Uterus (tissue), 2 donors: ENCODE measurements around the gene DNAH1.

ENCODE experiments used
- POLR2A ChIP-seq, 2 donors: fragments of 450-650 bp; IDR thresholded peaks; one replicate each; pipeline ENCODE4 v1.6.1; 2016; ENCODE audit warnings: antibody characterized with exemption in 2 of 2, mild to moderate bottlenecking in 1 of 2, moderate library complexity in 1 of 2
- TF ChIP-seq, protein P1 (sequence below), 4 experiments: fragments of 200-600 bp in 2 of 4; fragments of 450-650 bp in 2 of 4; sonication (generic) in 2 of 4; IDR thresholded peaks; one replicate each; pipeline ENCODE4 v1.5.1; 2016 to 2019; ENCODE audit warnings: antibody characterized with exemption in 4 of 4, mild to moderate bottlenecking in 2 of 4, moderate library complexity in 1 of 4

DNA sequence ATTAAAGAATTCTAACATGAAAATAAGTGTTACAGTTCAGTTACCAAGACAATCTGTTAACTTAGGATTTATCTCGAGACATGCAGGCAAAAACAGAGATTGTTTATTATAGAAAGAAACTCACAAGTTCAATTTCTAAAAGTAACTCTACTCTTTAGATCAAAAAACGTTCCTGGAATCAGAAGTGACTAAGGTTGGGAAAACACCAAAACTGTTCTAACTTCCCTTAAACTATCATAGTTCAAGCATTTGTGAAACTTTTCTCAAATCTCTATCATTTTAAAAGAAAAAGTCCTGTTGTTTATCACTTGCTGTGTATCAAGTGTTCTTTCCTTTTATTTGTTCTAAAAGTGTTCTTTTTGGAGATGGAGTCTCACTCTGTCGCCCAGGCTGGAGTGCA is 46.3 kb upstream of the DNAH1 start:
- TF ChIP-seq, protein P1, sequence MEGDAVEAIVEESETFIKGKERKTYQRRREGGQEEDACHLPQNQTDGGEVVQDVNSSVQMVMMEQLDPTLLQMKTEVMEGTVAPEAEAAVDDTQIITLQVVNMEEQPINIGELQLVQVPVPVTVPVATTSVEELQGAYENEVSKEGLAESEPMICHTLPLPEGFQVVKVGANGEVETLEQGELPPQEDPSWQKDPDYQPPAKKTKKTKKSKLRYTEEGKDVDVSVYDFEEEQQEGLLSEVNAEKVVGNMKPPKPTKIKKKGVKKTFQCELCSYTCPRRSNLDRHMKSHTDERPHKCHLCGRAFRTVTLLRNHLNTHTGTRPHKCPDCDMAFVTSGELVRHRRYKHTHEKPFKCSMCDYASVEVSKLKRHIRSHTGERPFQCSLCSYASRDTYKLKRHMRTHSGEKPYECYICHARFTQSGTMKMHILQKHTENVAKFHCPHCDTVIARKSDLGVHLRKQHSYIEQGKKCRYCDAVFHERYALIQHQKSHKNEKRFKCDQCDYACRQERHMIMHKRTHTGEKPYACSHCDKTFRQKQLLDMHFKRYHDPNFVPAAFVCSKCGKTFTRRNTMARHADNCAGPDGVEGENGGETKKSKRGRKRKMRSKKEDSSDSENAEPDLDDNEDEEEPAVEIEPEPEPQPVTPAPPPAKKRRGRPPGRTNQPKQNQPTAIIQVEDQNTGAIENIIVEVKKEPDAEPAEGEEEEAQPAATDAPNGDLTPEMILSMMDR (IDR thresholded peaks at IDR 0.05), result no peak
- TF ChIP-seq POLR2A (IDR thresholded peaks at IDR 0.05), result no peak
